Hepatocyte (in vitro differentiated cells): ENCODE measurements around the gene LAMA3.

ENCODE experiments used
- EZH2 ChIP-seq: fragments of 200-600 bp; sonication (generic); IDR thresholded peaks from 2 replicates; pipeline ENCODE4 v1.6.1; 2016; ENCODE audit warnings: antibody characterized with exemption, mild to moderate bottlenecking, borderline replicate concordance
- EZH2phosphoT487 ChIP-seq: fragments of 200-600 bp; sonication (generic); IDR thresholded peaks from one replicate; pipeline ENCODE4 v1.6.1; 2018; ENCODE audit warnings: antibody characterized with exemption, mild to moderate bottlenecking, low read depth, moderate library complexity; ENCODE audit not compliant: unreplicated experiment, severe bottlenecking
- TF ChIP-seq, protein P1 (sequence below): fragments of 200-600 bp; sonication (generic); IDR thresholded peaks from 2 replicates; pipeline ENCODE4 v1.5.1; 2016; ENCODE audit warnings: antibody characterized with exemption, mild to moderate bottlenecking; ENCODE audit not compliant: poor library complexity

DNA sequence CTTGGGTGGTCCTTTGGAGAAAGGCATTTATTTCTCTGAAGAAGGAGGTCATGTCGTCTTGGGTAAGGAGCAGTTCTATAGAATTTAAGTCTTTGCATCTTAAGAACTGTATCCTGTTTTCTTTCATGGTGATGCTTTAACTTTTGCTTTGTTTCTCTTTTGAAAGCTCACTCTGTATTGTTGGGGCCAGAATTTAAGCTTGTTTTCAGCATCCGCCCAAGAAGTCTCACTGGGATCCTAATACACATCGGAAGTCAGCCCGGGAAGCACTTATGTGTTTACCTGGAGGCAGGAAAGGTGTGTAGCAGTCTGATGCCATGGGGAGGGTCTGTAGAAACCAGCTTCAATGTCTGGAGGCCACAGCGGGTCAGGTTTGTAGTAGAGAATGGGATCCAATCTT is 260.6 kb downstream of the LAMA3 start:
- TF ChIP-seq, protein P1, sequence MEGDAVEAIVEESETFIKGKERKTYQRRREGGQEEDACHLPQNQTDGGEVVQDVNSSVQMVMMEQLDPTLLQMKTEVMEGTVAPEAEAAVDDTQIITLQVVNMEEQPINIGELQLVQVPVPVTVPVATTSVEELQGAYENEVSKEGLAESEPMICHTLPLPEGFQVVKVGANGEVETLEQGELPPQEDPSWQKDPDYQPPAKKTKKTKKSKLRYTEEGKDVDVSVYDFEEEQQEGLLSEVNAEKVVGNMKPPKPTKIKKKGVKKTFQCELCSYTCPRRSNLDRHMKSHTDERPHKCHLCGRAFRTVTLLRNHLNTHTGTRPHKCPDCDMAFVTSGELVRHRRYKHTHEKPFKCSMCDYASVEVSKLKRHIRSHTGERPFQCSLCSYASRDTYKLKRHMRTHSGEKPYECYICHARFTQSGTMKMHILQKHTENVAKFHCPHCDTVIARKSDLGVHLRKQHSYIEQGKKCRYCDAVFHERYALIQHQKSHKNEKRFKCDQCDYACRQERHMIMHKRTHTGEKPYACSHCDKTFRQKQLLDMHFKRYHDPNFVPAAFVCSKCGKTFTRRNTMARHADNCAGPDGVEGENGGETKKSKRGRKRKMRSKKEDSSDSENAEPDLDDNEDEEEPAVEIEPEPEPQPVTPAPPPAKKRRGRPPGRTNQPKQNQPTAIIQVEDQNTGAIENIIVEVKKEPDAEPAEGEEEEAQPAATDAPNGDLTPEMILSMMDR = no peak
- TF ChIP-seq EZH2 (no peak), EZH2phosphoT487 (no peak)
